ENCODE measurements around the gene TNS4. TPM values are rescaled to one million over a fixed set of nuclear protein-coding genes. Genes with fewer than 3 reads are reported as not detected.

The TNS4 gene
- polyA plus RNA-seq, 2 of the 4 experiments (the other 2 are of a cell fraction) = 24.2 to 73.5 TPM

DNA sequence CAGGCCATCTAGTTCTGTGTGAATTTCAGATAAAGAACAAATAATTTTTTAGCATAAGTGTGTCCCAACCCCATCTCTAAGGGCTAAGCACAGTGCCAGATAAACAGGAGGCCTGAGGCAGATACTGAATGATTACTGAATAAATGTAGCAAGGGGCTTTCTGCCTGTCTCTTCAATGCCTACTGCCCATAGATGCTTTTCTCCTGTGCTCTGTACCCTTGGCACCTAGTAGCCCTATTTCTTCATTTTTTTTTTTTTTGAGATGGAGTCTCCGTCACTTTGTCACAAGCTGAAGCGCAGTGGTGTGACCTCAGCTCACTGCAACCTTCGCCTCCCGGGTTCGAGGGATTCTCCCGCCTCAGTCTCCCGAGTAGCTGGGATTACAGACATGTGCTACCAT lies 32.9 kb downstream of the TNS4 start:
- CTCF ChIA-PET = interaction anchor here (0.7 to 37.5 kb wide), 7 partner anchors 28 to 92 kb away, joined by 3 to 822 read pairs (median 6); partner anchors contain the start of gene IGFBP4
- H3K9me3 ChIP-seq = no peaks in the 10 kb centered on the region
- DNase-seq (ENCODE audit: low read depth in 1 of 2, low spot score in 1 of 2) = peak in 1 of 2 experiments; percentile 31
- no peak for FAIRE-seq
- no peak overlapping the region for H3K4me3 ChIP-seq
- H3K4me2 ChIP-seq = no peak overlapping the region
- peaks cover 47% of the 10 kb centered on the region for H3K4me1 ChIP-seq
- POLR2A ChIA-PET = interaction anchor here (0.9 to 12.0 kb wide), 5 partner anchors 9 to 90 kb away, joined by 3 to 177 read pairs (median 5); no protein-coding TSS in a partner anchor
- no peak for ATAC-seq
- TF ChIP-seq, protein P1, sequence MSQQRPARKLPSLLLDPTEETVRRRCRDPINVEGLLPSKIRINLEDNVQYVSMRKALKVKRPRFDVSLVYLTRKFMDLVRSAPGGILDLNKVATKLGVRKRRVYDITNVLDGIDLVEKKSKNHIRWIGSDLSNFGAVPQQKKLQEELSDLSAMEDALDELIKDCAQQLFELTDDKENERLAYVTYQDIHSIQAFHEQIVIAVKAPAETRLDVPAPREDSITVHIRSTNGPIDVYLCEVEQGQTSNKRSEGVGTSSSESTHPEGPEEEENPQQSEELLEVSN (IDR thresholded peaks at IDR 0.05; ENCODE audit: borderline replicate concordance, low read depth) = no peak
- TF ChIP-seq CHD4 (IDR thresholded peaks at IDR 0.05; ENCODE audit: borderline replicate concordance) = peak; percentile 51; the same call in 1 of the 2 replicates
- no peak for TF ChIP-seq EHF (CRISPR knock-in tag; IDR thresholded peaks at IDR 0.05)
- 0 out of 2 replicates have a peak, but pooled peaks have one; percentile 10 for TF ChIP-seq RARB (CRISPR knock-in tag; IDR thresholded peaks at IDR 0.05)
- peak; percentile 98 for TF ChIP-seq POLR2AphosphoS2 (conservative IDR thresholded peaks at IDR 0.05; ENCODE audit: low read length)
- TF ChIP-seq HOXA7 (CRISPR knock-in tag; IDR thresholded peaks at IDR 0.05) = peak; percentile 15; the same call in 1 of the 2 replicates
- H3K27ac ChIP-seq = peak overlapping the region; percentile 96 to 97; a peak in 4 of 6 replicates
- WGBS (ENCODE audit: missing lambda C conversion rate) = 96% methylated on average over 7 of the region's 7 CpGs

DNA sequence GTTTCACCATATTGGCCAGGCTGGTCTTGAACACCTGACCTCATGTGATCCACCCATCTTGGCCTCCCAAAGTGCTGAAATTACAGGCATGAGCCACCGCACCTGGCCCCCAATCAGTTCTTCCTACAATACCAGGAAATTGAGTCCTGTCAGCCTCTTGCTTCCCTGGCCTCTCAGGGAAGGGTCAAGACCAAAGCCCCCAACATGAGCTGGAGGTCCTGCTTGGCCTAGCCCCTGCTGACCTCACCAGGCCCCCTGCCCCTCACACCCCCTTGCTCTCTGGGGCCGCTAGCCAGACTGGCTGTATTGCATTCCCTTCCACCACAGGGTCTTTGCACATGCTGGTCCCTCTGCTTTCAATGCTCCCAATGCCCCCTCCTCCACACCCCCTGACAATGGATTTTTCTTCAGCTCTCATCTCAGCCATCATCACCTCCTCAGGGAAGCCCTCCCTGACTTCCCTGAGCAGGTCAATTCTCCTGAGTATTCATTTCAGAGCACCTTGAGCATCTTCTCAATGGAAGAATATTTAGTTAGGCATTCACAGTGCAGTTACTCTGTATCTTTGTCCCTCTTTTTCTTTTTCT lies 34.0 kb downstream of the TNS4 start:
- peak in 1 of 2 experiments; percentile 37 for DNase-seq (ENCODE audit: low read depth in 1 of 2, low spot score in 1 of 2)
- Histone ChIP-seq H3K4me3 (no peak overlapping the region), H3K9me3 (no peaks in the 10 kb centered on the region), H3K27ac (peak overlapping the region in 1 of 2 experiments; percentile 96; a peak in 3 of 6 replicates), H3K4me1 (peaks cover 47% of the 10 kb centered on the region), H3K4me2 (no peak overlapping the region)
- TF ChIP-seq JUN (IDR thresholded peaks at IDR 0.05) (no peak), KDM1A (IDR thresholded peaks at IDR 0.05; ENCODE audit: low read depth) (no peak), BHLHE40 (IDR thresholded peaks at IDR 0.05; ENCODE audit: low read depth, low read length) (no peak), POLR2AphosphoS2 (conservative IDR thresholded peaks at IDR 0.05; ENCODE audit: low read length) (peak; percentile 98), EHF (CRISPR knock-in tag; IDR thresholded peaks at IDR 0.05) (no peak), CHD4 (IDR thresholded peaks at IDR 0.05; ENCODE audit: borderline replicate concordance) (0 out of 2 replicates have a peak, but pooled peaks have one; percentile 52), ESRRA (IDR thresholded peaks at IDR 0.05; ENCODE audit: borderline replicate concordance, low read length) (no peak), SMC3 (IDR thresholded peaks at IDR 0.05) (no peak), HOXA7 (CRISPR knock-in tag; IDR thresholded peaks at IDR 0.05) (peak; percentile 46), MYC (IDR thresholded peaks at IDR 0.05; ENCODE audit: borderline replicate concordance, low read length) (no peak), POLR2A (IDR thresholded peaks at IDR 0.05; ENCODE audit: low read length) (no peak), ZFP36 (IDR thresholded peaks at IDR 0.05; ENCODE audit: borderline replicate concordance, partially characterized antibody) (peak; percentile 96)
- TF ChIP-seq, protein P2, sequence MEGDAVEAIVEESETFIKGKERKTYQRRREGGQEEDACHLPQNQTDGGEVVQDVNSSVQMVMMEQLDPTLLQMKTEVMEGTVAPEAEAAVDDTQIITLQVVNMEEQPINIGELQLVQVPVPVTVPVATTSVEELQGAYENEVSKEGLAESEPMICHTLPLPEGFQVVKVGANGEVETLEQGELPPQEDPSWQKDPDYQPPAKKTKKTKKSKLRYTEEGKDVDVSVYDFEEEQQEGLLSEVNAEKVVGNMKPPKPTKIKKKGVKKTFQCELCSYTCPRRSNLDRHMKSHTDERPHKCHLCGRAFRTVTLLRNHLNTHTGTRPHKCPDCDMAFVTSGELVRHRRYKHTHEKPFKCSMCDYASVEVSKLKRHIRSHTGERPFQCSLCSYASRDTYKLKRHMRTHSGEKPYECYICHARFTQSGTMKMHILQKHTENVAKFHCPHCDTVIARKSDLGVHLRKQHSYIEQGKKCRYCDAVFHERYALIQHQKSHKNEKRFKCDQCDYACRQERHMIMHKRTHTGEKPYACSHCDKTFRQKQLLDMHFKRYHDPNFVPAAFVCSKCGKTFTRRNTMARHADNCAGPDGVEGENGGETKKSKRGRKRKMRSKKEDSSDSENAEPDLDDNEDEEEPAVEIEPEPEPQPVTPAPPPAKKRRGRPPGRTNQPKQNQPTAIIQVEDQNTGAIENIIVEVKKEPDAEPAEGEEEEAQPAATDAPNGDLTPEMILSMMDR (IDR thresholded peaks at IDR 0.05) = no peak
- no peak for ATAC-seq
- FAIRE-seq = no peak
- ChIA-PET CTCF (interaction anchor here (1.4 to 37.5 kb wide), 6 partner anchors 9 to 93 kb away, joined by 3 to 822 read pairs (median 25); partner anchors contain the start of gene IGFBP4), POLR2A (interaction anchor here (0.5 to 12.0 kb wide), 7 partner anchors 8 to 91 kb away, joined by 3 to 177 read pairs (median 7); partner anchors contain the start of gene TOP2A)
- WGBS (ENCODE audit: missing lambda C conversion rate) = 97% methylated on average over 2 of the region's 2 CpGs

DNA sequence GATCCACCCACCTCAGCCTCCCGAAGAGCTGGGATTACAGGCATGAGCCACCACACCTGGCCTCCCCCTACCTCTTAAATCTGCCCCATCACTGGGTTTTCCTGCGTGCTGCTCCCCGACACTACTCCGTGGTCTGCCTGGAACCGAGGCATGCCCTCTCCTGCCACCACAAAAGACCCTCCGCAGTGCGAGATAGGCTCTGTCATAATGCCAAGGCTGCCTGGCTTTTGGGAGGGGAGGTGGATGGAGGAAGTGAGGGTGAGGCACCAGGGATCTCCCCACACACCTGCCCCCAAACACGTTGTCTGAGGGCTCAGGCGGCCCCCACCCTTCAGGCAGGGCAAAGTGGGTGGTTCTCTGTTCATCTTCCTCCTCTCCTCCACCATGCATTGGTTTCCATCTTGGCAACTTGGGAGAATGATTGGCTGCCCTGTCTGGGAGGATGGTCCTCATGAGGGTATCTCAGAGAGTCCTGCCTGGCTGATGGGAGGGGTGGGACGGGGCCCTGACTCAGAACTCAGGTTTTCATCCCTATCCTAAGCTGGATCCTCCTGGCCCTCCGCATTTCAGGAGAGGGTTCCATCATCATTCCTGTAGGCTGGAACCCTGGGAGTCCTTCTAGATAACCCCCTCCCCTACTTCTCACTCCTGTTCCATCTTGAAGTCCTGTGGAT lies 35.0 kb downstream of the TNS4 start:
- peak in 1 of 2 experiments; percentile 0; a peak in 2 of 6 replicates for ATAC-seq
- TF ChIP-seq JUN (IDR thresholded peaks at IDR 0.05) (peak in 1 of 2 experiments; percentile 28; a peak in 1 of 5 replicates), FOSB (CRISPR knock-in tag; IDR thresholded peaks at IDR 0.05) (peak; percentile 79), CHD4 (IDR thresholded peaks at IDR 0.05; ENCODE audit: borderline replicate concordance) (no peak), TFCP2L1 (CRISPR knock-in tag; IDR thresholded peaks at IDR 0.05) (peak; percentile 56), POLR2AphosphoS2 (conservative IDR thresholded peaks at IDR 0.05; ENCODE audit: low read length) (peak; percentile 98), HOXA7 (CRISPR knock-in tag; IDR thresholded peaks at IDR 0.05) (peak; percentile 91), ESRRA (IDR thresholded peaks at IDR 0.05; ENCODE audit: borderline replicate concordance, low read length) (no peak)
- TF ChIP-seq, protein P3, sequence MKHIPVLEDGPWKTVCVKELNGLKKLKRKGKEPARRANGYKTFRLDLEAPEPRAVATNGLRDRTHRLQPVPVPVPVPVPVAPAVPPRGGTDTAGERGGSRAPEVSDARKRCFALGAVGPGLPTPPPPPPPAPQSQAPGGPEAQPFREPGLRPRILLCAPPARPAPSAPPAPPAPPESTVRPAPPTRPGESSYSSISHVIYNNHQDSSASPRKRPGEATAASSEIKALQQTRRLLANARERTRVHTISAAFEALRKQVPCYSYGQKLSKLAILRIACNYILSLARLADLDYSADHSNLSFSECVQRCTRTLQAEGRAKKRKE (CRISPR knock-in tag; IDR thresholded peaks at IDR 0.05; ENCODE audit: low read depth) = no peak; the same call in 1 of the 2 replicates
- TF ChIP-seq, protein P4, sequence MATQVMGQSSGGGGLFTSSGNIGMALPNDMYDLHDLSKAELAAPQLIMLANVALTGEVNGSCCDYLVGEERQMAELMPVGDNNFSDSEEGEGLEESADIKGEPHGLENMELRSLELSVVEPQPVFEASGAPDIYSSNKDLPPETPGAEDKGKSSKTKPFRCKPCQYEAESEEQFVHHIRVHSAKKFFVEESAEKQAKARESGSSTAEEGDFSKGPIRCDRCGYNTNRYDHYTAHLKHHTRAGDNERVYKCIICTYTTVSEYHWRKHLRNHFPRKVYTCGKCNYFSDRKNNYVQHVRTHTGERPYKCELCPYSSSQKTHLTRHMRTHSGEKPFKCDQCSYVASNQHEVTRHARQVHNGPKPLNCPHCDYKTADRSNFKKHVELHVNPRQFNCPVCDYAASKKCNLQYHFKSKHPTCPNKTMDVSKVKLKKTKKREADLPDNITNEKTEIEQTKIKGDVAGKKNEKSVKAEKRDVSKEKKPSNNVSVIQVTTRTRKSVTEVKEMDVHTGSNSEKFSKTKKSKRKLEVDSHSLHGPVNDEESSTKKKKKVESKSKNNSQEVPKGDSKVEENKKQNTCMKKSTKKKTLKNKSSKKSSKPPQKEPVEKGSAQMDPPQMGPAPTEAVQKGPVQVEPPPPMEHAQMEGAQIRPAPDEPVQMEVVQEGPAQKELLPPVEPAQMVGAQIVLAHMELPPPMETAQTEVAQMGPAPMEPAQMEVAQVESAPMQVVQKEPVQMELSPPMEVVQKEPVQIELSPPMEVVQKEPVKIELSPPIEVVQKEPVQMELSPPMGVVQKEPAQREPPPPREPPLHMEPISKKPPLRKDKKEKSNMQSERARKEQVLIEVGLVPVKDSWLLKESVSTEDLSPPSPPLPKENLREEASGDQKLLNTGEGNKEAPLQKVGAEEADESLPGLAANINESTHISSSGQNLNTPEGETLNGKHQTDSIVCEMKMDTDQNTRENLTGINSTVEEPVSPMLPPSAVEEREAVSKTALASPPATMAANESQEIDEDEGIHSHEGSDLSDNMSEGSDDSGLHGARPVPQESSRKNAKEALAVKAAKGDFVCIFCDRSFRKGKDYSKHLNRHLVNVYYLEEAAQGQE (IDR thresholded peaks at IDR 0.05) = no peak; the same call in 1 of the 2 replicates
- TF ChIP-seq, protein P5, sequence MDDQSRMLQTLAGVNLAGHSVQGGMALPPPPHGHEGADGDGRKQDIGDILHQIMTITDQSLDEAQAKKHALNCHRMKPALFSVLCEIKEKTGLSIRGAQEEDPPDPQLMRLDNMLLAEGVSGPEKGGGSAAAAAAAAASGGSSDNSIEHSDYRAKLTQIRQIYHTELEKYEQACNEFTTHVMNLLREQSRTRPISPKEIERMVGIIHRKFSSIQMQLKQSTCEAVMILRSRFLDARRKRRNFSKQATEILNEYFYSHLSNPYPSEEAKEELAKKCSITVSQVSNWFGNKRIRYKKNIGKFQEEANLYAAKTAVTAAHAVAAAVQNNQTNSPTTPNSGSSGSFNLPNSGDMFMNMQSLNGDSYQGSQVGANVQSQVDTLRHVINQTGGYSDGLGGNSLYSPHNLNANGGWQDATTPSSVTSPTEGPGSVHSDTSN (IDR thresholded peaks at IDR 0.05) = peak; percentile 82; the same call in 1 of the 2 replicates

More for the DNA sequence above, 35.0 kb downstream of the TNS4 start:
- DNase-seq (ENCODE audit: low read depth in 1 of 2, low spot score in 1 of 2) (peak in 1 of 2 experiments; percentile 57), FAIRE-seq (no peak)
- 75% methylated on average over 11 of the region's 11 CpGs for WGBS (ENCODE audit: missing lambda C conversion rate)
- Histone ChIP-seq H3K27ac (peak overlapping the region; percentile 39 to 96), H3K4me2 (no peak overlapping the region), H3K9me3 (no peaks in the 10 kb centered on the region), H3K4me3 (no peak overlapping the region), H3K4me1 (peaks cover 47% of the 10 kb centered on the region)
- CTCF ChIA-PET = interaction anchor here (1.4 to 37.5 kb wide), 7 partner anchors 9 to 94 kb away, joined by 3 to 822 read pairs (median 44); partner anchors contain the start of gene IGFBP4
- POLR2A ChIA-PET = interaction anchor here (0.9 to 12.0 kb wide), 5 partner anchors 9 to 84 kb away, joined by 4 to 177 read pairs (median 26); no protein-coding TSS in a partner anchor
